ENCODE measurements around the gene BMPR1A. TPM values are rescaled to one million over a fixed set of nuclear protein-coding genes. Genes with fewer than 3 reads are reported as not detected.

BMPR1A gene
- total and polyA plus RNA-seq, 2 of the 13 experiments (the other 11 are each of a cell fraction or from before 2014, with no cell fraction given): 17.8 to 44.2 TPM

- TF ChIP-seq SSRP1 (CRISPR knock-in tag; IDR thresholded peaks at IDR 0.05) (no peak), RNF2 (conservative IDR thresholded peaks at IDR 0.05; ENCODE audit: low read depth) (no peak), BRD4 (CRISPR knock-in tag; IDR thresholded peaks at IDR 0.05) (no peak), SKI (IDR thresholded peaks at IDR 0.05; ENCODE audit: partially characterized antibody) (no peak)
These were observed 28.6 kb downstream of the BMPR1A start (continued) for GRCh38 chr10:86785037-86785436.

- Histone ChIP-seq H3K9me3 (ENCODE audit: low read length) (no peaks in the 10 kb centered on the region), H3K9ac (ENCODE audit: insufficient read depth, low read depth, low read length) (no peak overlapping the region), H3K27ac (ENCODE audit: extremely low read length, insufficient read depth, low read length) (peak overlapping the region; percentile 27), H4K20me1 (ENCODE audit: insufficient read depth, low read length) (peaks cover 8% of the 10 kb centered on the region), H3K27me3 (ENCODE audit: control insufficient read depth in 1 of 2, insufficient read depth in 2 of 2, low read length in 2 of 2) (no peaks in the 10 kb centered on the region), H3K79me2 (ENCODE audit: insufficient read depth, low read length) (peaks cover 85% of the 10 kb centered on the region), H3K4me1 (ENCODE audit: insufficient read depth, low read length) (peaks cover 27% of the 10 kb centered on the region), H3K4me3 (replicated peaks in 1 of 3; ENCODE audit: insufficient read depth in 1 of 3, low read depth in 2 of 3, low read length in 3 of 3) (no peak overlapping the region), H2AFZ (ENCODE audit: low read length) (no peak overlapping the region), H3K4me2 (ENCODE audit: low read depth, low read length) (no peak overlapping the region), H3K36me3 (replicated peaks in 1 of 2; ENCODE audit: control insufficient read depth in 1 of 2, insufficient read depth in 2 of 2, low read length in 2 of 2) (no peaks in the 10 kb centered on the region)
- ATAC-seq (peak; percentile 68), FAIRE-seq (no peak), DNase-seq (ENCODE audit: low spot score) (no peak)
- POLR2A ChIA-PET: no interaction called here
- in situ Hi-C loops (cut with HindIII; ENCODE audit: extremely low pct_ligation_motif_present, low pct_unique_long_range_greater_than_20kb): no loop called here
- intact Hi-C loops (cut with micrococcal nuclease; ENCODE audit: unreplicated experiment): no loop called here
- CTCF ChIA-PET (ENCODE audit: low intra/inter-chr PET ratio, low total read pairs): no interaction called here
- TF ChIP-seq DZIP1 (CRISPR knock-in tag; IDR thresholded peaks at IDR 0.05) (no peak), ZNF451 (CRISPR knock-in tag; IDR thresholded peaks at IDR 0.05) (no peak), HNRNPH1 (optimal IDR thresholded peaks at IDR 0.05; ENCODE audit: low read depth, low read length) (no peak), ZNF318 (CRISPR knock-in tag; IDR thresholded peaks at IDR 0.05) (no peak), ZNF367 (CRISPR knock-in tag; IDR thresholded peaks at IDR 0.05; ENCODE audit: borderline replicate concordance) (no peak), ZNF558 (CRISPR knock-in tag; IDR thresholded peaks at IDR 0.05; ENCODE audit: borderline replicate concordance) (no peak), ZNF672 (CRISPR knock-in tag; IDR thresholded peaks at IDR 0.05) (no peak), ZNF441 (CRISPR knock-in tag; IDR thresholded peaks at IDR 0.05; ENCODE audit: borderline replicate concordance) (no peak), REL (CRISPR knock-in tag; conservative IDR thresholded peaks at IDR 0.05) (no peak)
- WGBS (ENCODE audit: low lambda C conversion rate): 94% methylated on average over 5 of the region's 5 CpGs
- no TSS peak for BruUV-seq (replicated peaks)
These were observed 29.5 kb downstream of the BMPR1A start for GRCh38 chr10:86785968-86786367.

All from HepG2 (cell line).